Activated T-cell treated with anti-CD3 and anti-CD28 coated beads, Interleukin-2, amount 50 U/mL, for 72 hours (primary cell): Measurements from ENCODE around the gene TOR1AIP1. TPM values are rescaled to one million over a fixed set of nuclear protein-coding genes. Genes with fewer than 3 reads are reported as not detected.
"Not testable (repeated sequence)": the region's sequence is repeated elsewhere in the genome, so short reads cannot be mapped to it uniquely, and the experiment has no call there.

Experiments used
- ATAC-seq, 2 donors: fragments of 150-1000 bp; cut with Tn5 transposase; replicated peaks in 1 of 2; 2 replicates each; pipeline ENCODE4 v1.10.0; 2021; ENCODE audit warnings: moderate library complexity in 2 of 2, mild to moderate bottlenecking in 1 of 2
- DNase-seq, 2 donors: peaks; one replicate each; pipeline ENCODE4 v3.0.0; 2021 to 2022; ENCODE audit warnings: mixed read lengths in 1 of 2
- H3K27ac Mint-ChIP-seq: one replicate; pipeline ENCODE4 v1.8.0; 2022; ENCODE audit warnings: mild to moderate bottlenecking, moderate library complexity, mixed read lengths
- H3K27me3 Mint-ChIP-seq: one replicate; pipeline ENCODE4 v1.8.0; 2022; ENCODE audit warnings: low read depth, mixed read lengths
- H3K36me3 Mint-ChIP-seq, 2 donors: one replicate each; pipeline ENCODE4 v1.8.0; 2022; ENCODE audit warnings: mixed read lengths in 2 of 2, mild to moderate bottlenecking in 1 of 2; ENCODE audit not compliant: insufficient read depth in 2 of 2
- H3K4me1 Mint-ChIP-seq: one replicate; pipeline ENCODE4 v1.8.0; 2022; ENCODE audit warnings: low read depth, mixed read lengths
- H3K4me3 Mint-ChIP-seq, 2 donors: one replicate each; pipeline ENCODE4 v1.8.0; 2022; ENCODE audit warnings: mild to moderate bottlenecking in 2 of 2, mixed read lengths in 2 of 2, moderate library complexity in 2 of 2
- H3K9me3 Mint-ChIP-seq, 2 donors: one replicate each; pipeline ENCODE4 v1.8.0; 2022; ENCODE audit warnings: mixed read lengths in 2 of 2
- total RNA-seq, 2 donors: library from RNA; stranded (reverse); gene quantifications; one replicate each; pipeline ENCODE4 v1.2.3, GENCODE V29; 2022

The TOR1AIP1 gene
- total RNA-seq, 2 donors from 2014 or later = 55.2 to 57.9 TPM

DNA sequence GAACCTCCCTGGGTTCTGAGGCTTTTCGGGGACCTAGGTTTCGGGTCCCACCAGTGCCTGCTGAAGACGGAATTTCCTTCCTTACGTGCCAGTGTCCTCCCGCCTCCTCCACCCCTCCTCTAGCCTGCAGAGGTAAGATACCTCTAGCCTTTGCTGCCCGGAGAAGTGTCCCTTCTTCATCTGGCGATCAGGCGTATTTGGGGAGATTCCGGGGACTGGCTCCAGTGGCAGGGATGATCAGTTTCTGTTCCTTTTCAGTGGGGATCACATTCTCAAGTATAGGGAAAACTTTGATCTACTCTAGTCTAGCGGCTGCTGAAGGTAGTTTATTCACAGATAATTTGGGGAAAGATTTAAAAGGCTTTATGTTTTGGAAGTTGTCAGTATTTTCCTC lies 73.2 kb downstream of the TOR1AIP1 start:
- Mint-ChIP-seq H3K27ac (peak overlapping the region; percentile 85), H3K4me3 (peak overlapping the region; percentile 90), H3K27me3 (no peaks in the 10 kb centered on the region), H3K36me3 (no peaks in the 10 kb centered on the region), H3K4me1 (peaks cover 58% of the 10 kb centered on the region), H3K9me3 (peaks cover 0 to 1% of the 10 kb centered on the region in 2 donors)
- no peak for DNase-seq
- ATAC-seq = no peak

DNA sequence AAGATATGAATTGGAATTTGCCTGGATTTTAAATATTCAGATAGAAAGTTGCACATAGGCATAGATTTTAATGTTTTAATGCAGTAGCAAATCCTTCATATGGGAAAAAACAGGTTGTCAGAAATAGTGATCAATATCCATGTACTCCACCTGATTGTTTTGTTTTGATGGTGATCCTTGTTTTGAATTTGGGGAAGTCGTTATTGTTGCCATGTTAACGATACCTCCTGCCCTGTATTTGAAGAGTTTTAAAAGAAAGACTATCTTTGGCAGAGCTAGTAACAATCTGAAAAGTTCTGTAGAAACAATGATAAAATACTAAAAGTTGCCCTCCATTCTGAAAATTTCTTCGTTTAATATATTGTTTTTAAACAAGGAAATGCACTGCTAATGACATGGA lies 73.6 kb downstream of the TOR1AIP1 start:
- Mint-ChIP-seq H3K27ac (peak overlapping the region; percentile 85), H3K36me3 (no peaks in the 10 kb centered on the region), H3K27me3 (no peaks in the 10 kb centered on the region), H3K4me3 (peak overlapping the region; percentile 90), H3K4me1 (peaks cover 58% of the 10 kb centered on the region), H3K9me3 (peaks cover 0 to 1% of the 10 kb centered on the region in 2 donors)
- ATAC-seq (no peak), DNase-seq (no peak)

DNA sequence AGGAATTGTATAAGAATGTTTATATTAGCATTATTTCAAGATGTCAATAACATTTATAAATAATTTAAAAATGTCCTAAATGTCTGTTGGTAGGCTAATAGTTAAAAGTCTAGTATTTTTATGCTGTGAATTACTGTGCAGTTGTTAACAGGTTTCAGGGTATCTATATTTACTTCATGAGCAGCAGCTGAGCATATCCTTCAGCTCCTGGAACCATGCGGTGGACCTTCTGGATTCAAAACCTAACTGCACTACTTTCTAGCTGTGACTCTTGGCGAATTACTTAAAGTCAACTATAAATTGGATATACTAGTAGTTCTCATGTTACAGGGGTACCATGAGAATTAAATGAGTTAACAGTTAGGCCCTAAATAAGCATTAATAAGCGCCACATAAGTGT lies 76.3 kb downstream of the TOR1AIP1 start:
- peaks cover 0 to 5% of the 10 kb centered on the region in 2 donors for H3K36me3 Mint-ChIP-seq

DNA sequence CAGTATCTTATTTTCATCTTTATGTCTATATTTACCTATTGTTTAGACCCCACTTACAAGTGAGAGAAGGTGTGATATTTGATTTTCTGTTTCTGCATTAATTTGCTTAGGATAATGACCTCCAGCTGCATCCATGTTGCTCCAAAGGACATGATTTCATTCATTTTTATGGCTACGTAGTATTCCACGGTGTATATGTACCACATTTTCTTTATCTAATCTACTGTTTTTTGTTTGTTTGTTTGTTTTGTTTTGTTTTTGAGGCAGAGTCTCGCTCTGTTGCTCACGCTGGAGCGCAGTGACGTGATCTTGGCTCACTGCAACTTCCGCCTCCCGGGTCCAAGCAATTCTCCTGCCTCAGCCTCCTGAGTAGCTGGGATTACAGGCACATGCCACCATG lies 80.1 kb downstream of the TOR1AIP1 start:
- not testable (repeated sequence) for H3K27me3 Mint-ChIP-seq, DNase-seq, H3K4me3 Mint-ChIP-seq, H3K36me3 Mint-ChIP-seq, ATAC-seq, H3K27ac Mint-ChIP-seq, H3K9me3 Mint-ChIP-seq
- peaks cover 44% of the 10 kb centered on the region for H3K4me1 Mint-ChIP-seq

More for the DNA sequence above, 76.3 kb downstream of the TOR1AIP1 start:
- Mint-ChIP-seq H3K27ac (no peak overlapping the region), H3K4me3 (no peak overlapping the region), H3K4me1 (peaks cover 47% of the 10 kb centered on the region), H3K27me3 (no peaks in the 10 kb centered on the region), H3K9me3 (peaks cover 0 to 2% of the 10 kb centered on the region in 2 donors)
- DNase-seq = no peak
- ATAC-seq = no peak

DNA sequence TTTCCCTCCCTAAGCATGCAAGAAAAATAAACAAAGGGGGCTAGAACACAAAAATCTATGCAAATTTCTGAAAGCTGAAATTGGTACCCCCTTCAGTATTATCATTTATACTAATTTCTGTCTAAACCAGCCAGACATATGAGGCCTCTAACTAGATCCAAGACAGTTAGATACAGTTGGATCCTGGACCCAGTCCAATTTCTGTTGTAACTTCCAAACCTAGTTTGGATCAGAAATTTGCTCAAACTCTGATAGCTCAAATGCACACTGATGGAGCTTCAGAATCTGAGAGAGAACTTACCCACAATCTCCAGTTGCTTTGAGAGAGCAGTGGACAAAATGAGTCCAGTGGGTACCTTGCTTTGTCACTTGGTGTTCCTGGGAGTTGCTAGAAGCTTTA lies 84.5 kb downstream of the TOR1AIP1 start:
- Mint-ChIP-seq H3K36me3 (peaks cover 5% of the 10 kb centered on the region in 2 donors), H3K27me3 (no peaks in the 10 kb centered on the region), H3K4me1 (peaks cover 44% of the 10 kb centered on the region), H3K27ac (no peak overlapping the region), H3K9me3 (peaks cover 0 to 3% of the 10 kb centered on the region in 2 donors), H3K4me3 (no peak overlapping the region)
- ATAC-seq = no peak
- no peak for DNase-seq

DNA sequence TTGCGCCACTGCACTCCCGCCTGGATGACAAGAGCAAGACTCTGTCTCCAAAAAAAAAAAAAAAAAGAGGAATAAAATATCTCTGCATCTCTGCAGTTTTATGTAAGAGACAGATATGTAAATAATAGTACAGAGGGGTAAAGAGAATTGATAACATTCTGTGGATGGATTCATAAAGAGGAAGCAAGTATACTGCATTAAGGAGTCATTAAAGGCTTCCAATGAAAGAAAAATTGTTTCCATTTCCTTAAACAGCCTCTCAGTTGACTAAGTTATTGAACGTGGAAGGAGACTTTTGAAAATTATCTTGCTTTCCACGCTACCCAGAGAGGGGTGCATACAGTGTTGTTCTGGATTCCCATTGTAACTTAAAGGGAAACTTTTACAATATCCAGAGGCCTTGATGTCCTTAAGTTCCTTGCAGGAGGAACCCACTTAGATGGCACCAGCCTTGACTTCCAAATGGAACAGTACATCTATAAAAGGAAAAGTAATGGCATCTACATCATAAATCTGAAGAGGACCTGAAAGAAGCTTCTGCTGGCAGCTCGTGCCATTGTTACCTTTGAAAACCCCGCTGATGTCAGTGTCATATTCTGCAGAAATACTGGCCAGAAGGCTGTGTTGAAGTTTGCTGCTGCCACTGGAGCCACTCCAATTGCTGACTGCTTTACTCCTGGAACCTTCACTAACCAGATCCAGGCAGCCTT lies 86.4 kb downstream of the TOR1AIP1 start:
- Mint-ChIP-seq H3K27me3 (no peaks in the 10 kb centered on the region), H3K9me3 (peaks cover 0 to 1% of the 10 kb centered on the region in 2 donors), H3K27ac (no peak overlapping the region), H3K4me3 (no peak overlapping the region), H3K4me1 (peaks cover 47% of the 10 kb centered on the region), H3K36me3 (peaks cover 2 to 5% of the 10 kb centered on the region in 2 donors)
- no peak for ATAC-seq
- DNase-seq = no peak

DNA sequence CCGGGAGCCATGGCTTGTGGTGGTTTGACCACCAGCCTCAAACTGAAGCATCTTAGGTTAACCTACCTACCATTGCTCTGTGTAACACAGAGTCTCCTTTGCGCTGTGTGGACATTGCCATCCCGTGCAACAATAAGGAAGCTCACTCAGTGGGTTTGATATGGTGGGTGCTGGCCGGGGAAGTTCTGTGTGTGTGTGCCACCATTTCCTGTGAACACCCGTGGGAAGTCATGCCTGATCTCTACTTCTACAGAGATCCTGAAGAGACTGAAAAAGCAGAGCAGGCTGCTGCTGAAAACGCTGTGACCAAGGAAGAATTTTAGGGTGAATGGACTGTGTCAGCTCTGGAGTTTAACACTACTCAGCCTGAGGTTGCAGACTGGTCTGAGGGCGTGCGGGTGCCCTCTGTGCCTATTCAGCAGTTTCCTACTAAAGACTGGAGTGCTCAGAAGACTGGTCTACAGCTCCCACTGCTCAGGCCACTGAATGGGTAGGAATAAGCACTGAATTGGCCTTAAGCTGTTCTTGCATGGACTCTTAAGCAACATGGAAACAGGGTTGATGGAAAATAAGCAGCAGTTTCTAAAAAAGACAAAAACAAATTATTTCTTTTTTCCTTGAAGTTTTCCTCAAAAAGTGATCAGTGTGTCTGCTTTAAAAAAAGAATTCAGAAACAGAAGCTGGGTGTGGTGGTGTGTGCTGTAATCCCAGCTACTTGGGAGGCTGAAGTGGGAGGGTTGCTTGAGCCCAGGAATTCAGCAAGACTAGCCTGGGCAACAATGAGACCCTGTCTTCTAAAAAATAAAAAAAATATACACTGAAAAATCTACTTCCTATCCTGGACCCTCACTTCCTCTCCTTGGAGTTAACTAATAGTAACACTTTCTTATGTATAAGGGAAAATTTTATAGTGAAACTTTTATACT lies 87.2 kb downstream of the TOR1AIP1 start:
- peaks cover 0 to 1% of the 10 kb centered on the region in 2 donors for H3K9me3 Mint-ChIP-seq
- peaks cover 2 to 5% of the 10 kb centered on the region in 2 donors for H3K36me3 Mint-ChIP-seq
- DNase-seq = no peak
- H3K4me1 Mint-ChIP-seq = peaks cover 39% of the 10 kb centered on the region
- peak overlapping the region; percentile 76 for H3K27ac Mint-ChIP-seq
- H3K4me3 Mint-ChIP-seq = no peak overlapping the region
- no peaks in the 10 kb centered on the region for H3K27me3 Mint-ChIP-seq
- ATAC-seq = no peak

Other genes with a start within 250 kb of the TOR1AIP1 start
- not detected for gene FAM163A, start 139.0 kb upstream of the TOR1AIP1 start, total RNA-seq
- gene TOR1AIP2, start 4.5 kb upstream of the TOR1AIP1 start, total RNA-seq = 10 to 100 TPM; 48.6 to 51.4 TPM
- gene CEP350, start 72.5 kb downstream of the TOR1AIP1 start, total RNA-seq = 10 to 100 TPM; 60.6 to 63.7 TPM